ENCODE data around the gene PPDPF.
"Not testable (repeated sequence)": the region's sequence is repeated elsewhere in the genome, so short reads cannot be mapped to it uniquely, and the experiment has no call there.

The PPDPF gene

DNA sequence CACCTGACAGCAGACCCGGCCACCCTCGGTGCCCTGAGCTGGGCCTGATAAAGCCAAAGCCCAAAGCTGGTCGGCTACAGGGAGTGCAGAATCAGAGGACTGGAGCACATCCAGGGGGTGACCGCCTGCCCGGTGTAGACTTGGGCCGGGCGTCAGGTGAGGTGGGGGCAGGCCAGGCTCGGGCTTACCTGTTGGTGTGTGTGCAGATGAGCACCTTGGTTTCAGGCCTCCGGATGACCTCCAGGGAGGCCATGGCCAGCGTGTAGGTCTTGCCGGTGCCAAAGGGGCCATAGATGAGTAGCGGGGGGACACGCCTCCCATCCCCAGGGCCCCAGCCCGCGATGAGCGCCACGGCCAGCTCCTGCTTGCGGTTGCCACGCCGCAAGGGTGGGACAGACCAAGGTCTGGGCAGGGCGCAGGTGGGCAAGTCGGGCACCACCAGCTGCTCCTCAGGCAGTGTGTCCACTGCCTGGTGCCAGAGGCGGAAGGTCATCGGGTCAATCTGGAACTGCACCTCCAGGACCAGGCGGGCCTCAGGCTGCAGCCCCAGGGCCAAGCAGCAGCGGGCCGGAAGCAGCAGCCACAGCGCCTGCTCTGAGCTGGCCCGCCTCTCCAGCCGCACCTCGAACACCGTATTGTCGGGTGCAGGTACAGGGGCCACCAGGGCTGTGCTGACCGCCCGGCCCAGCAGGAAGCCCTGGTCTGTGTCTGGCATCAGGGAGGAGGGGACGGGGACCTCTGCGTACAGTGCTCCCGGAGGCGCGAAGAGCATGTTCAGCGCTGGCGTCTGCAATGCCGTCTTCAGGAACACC, 47.8 kb downstream of the PPDPF start:
- H3K4me3 ChIP-seq (ENCODE audit: low read depth, low read length), result no peak overlapping the region
- DNase-seq (ENCODE audit: low read depth), result no peak

GRCh38 chr20:63568986-63569949, 48.7 kb downstream of the PPDPF start:
- no peak overlapping the region for H3K4me3 ChIP-seq (ENCODE audit: low read depth, low read length)

GRCh38 chr20:63570281-63571086, 49.9 kb downstream of the PPDPF start:
- no peak for DNase-seq (ENCODE audit: low read depth)
- H3K4me3 ChIP-seq (ENCODE audit: low read depth, low read length), result no peak overlapping the region

More at GRCh38 chr20:63568986-63569949, 48.7 kb downstream of the PPDPF start:
- no peak for DNase-seq (ENCODE audit: low read depth)

- not testable (repeated sequence) for H3K4me3 ChIP-seq (ENCODE audit: low read depth, low read length); DNase-seq (ENCODE audit: low read depth)
These were observed 50.5 kb downstream of the PPDPF start for GRCh38 chr20:63571087-63571478.

Measured in skeletal muscle cell (primary cell).